ENCODE data around the gene ZNF48. TPM values are rescaled to one million over a fixed set of nuclear protein-coding genes. Genes with fewer than 3 reads are reported as not detected.

ZNF48 gene
- total RNA-seq, 1 donor from 2014 or later, result 6.2 TPM

- H3K9me3 ChIP-seq, result no peaks in the 10 kb centered on the region
- peak overlapping the region; percentile 77 for H3K4me3 ChIP-seq
- TF ChIP-seq CTCF (IDR thresholded peaks at IDR 0.05), result no peak
- H3K36me3 ChIP-seq, result no peaks in the 10 kb centered on the region
- H3K27ac ChIP-seq, result peak overlapping the region; percentile 98
- intact Hi-C loops (cut with DNase I), result no loop called here
- no peaks in the 10 kb centered on the region for H3K27me3 ChIP-seq (ENCODE audit: low read depth)
- no peak for ATAC-seq
- peaks cover 22% of the 10 kb centered on the region for H3K4me1 ChIP-seq
- no peak for DNase-seq
Measured at GRCh38 chr16:30377050-30377811, 18.0 kb upstream of the ZNF48 start.

- Histone ChIP-seq H3K4me1 (peaks cover 22% of the 10 kb centered on the region), H3K27ac (peak overlapping the region; percentile 98), H3K27me3 (ENCODE audit: low read depth) (no peaks in the 10 kb centered on the region), H3K9me3 (no peaks in the 10 kb centered on the region), H3K36me3 (no peaks in the 10 kb centered on the region), H3K4me3 (peak overlapping the region; percentile 77)
- no peak for TF ChIP-seq CTCF (IDR thresholded peaks at IDR 0.05)
- ATAC-seq (peak; percentile 85 to 87), DNase-seq (peak; percentile 98)
- intact Hi-C loops (cut with DNase I), result no loop called here
Measured at GRCh38 chr16:30377812-30378235, 17.4 kb upstream of the ZNF48 start.

- peak; percentile 17 for TF ChIP-seq CTCF (IDR thresholded peaks at IDR 0.05)
- Histone ChIP-seq H3K27me3 (ENCODE audit: low read depth) (no peaks in the 10 kb centered on the region), H3K9me3 (no peaks in the 10 kb centered on the region), H3K36me3 (no peaks in the 10 kb centered on the region), H3K4me1 (peaks cover 22% of the 10 kb centered on the region), H3K27ac (peak overlapping the region; percentile 98), H3K4me3 (peak overlapping the region; percentile 77)
- intact Hi-C loops (cut with DNase I), result no loop called here
- DNase-seq (peak; percentile 99), ATAC-seq (peak; percentile 98)
Measured at GRCh38 chr16:30378236-30379157, 16.7 kb upstream of the ZNF48 start.

GRCh38 chr16:30379158-30379783 is 15.9 kb upstream of the ZNF48 start:
- Histone ChIP-seq H3K4me1 (peaks cover 22% of the 10 kb centered on the region), H3K27ac (peak overlapping the region; percentile 98), H3K36me3 (no peaks in the 10 kb centered on the region), H3K27me3 (ENCODE audit: low read depth) (no peaks in the 10 kb centered on the region), H3K9me3 (no peaks in the 10 kb centered on the region), H3K4me3 (peak overlapping the region; percentile 77)
- ATAC-seq (no peak), DNase-seq (no peak)
- TF ChIP-seq CTCF (IDR thresholded peaks at IDR 0.05), result no peak
- intact Hi-C loops (cut with DNase I), result no loop called here

- DNase-seq, result no peak
- Histone ChIP-seq H3K27me3 (ENCODE audit: low read depth) (no peaks in the 10 kb centered on the region), H3K4me3 (no peak overlapping the region), H3K36me3 (no peaks in the 10 kb centered on the region), H3K9me3 (no peaks in the 10 kb centered on the region), H3K4me1 (peaks cover 22% of the 10 kb centered on the region), H3K27ac (no peak overlapping the region)
- no peak for ATAC-seq
- intact Hi-C loops (cut with DNase I), result no loop called here
- TF ChIP-seq CTCF (IDR thresholded peaks at IDR 0.05), result no peak
Measured at GRCh38 chr16:30380072-30380802, 15.0 kb upstream of the ZNF48 start.
